A549 (cell line): Measurements from ENCODE around the gene PDLIM5. TPM values are rescaled to one million over a fixed set of nuclear protein-coding genes. Genes with fewer than 3 reads are reported as not detected.
A peak's percentile ranks its signal among the peaks of the same experiment; 100 is the strongest.

Source experiments
- ATAC-seq, 2 experiments: fragments of 200-7000 bp in 1 of 2; fragments of >200 bp in 1 of 2; cut with Nextera tagmentation in 1 of 2; cut with Tn5 transposase in 1 of 2; 3 replicates each; pipeline versions ENCODE4 v1.8.0 to v1.9.1; 2018 to 2020; ENCODE audit warnings: mild to moderate bottlenecking in 1 of 2, moderate library complexity in 1 of 2
- CTCF ChIA-PET: fragments of 300-600 bp; sonication (Branson Sonifier 250); formaldehyde crosslinking; extraction: SDS; loops from one replicate; lab custom pipeline; 2021; ENCODE audit warnings: antibody characterized with exemption, inconsistent platforms; lab: Yijun Ruan, JAX
- POLR2A ChIA-PET: fragments of 350-600 bp; formaldehyde crosslinking; extraction: SDS; loops from one replicate; lab custom pipeline; 2021; ENCODE audit warnings: antibody characterized with exemption, inconsistent platforms; lab: Yijun Ruan, JAX
- DNase-seq, 2 experiments: peaks; one replicate each; pipeline versions ENCODE4 v3.0.0 to v3.0.0-alpha.2; 2011 to 2016; ENCODE audit warnings: low read depth in 1 of 2, low spot score in 1 of 2
- FAIRE-seq: peaks from 2 replicates; lab custom pipeline; 2011; peaks lifted over from hg19 to GRCh38; lab: Jason Lieb, UNC
- H3K27ac ChIP-seq, 2 experiments: fragments of >200 bp; sonication (Bioruptor Twin); formaldehyde crosslinking; 3 replicates each; pipeline ENCODE4 v1.5.1; 2016 to 2017
- H3K4me1 ChIP-seq: fragments of >200 bp; sonication (Bioruptor Twin); formaldehyde crosslinking; 3 replicates; pipeline ENCODE4 v1.6.1; 2016
- H3K4me2 ChIP-seq: fragments of >200 bp; sonication (Bioruptor Twin); formaldehyde crosslinking; 3 replicates; pipeline ENCODE4 v1.6.1; 2016
- H3K4me3 ChIP-seq: fragments of >200 bp; sonication (Bioruptor Twin); formaldehyde crosslinking; 3 replicates; pipeline ENCODE4 v1.5.1; 2016
- H3K9me3 ChIP-seq: fragments of >200 bp; sonication (Bioruptor Twin); formaldehyde crosslinking; 3 replicates; pipeline ENCODE4 v1.6.1; 2016
- ATOH8 ChIP-seq: fragments of 250-450 bp; sonication (Bioruptor Pico); IDR thresholded peaks from 2 replicates; pipeline ENCODE4 v1.5.0; 2020; ENCODE audit warnings: low read depth, mild to moderate bottlenecking, moderate library complexity
- BCL3 ChIP-seq: fragments of >200 bp; sonication (Bioruptor Twin); formaldehyde crosslinking; IDR thresholded peaks from 3 replicates; pipeline ENCODE4 v1.6.1; 2016
- CEBPB ChIP-seq, 2 experiments: fragments of >200 bp in 1 of 2; sonication (Bioruptor Twin) in 1 of 2; formaldehyde crosslinking in 1 of 2; IDR thresholded peaks; 2 replicates each; pipeline ENCODE4 v1.6.1; 2012 to 2016
- CTCF ChIP-seq: fragments of >200 bp; sonication (Bioruptor Twin); formaldehyde crosslinking; IDR thresholded peaks from 3 replicates; pipeline ENCODE4 v1.5.1; 2016
- E2F6 ChIP-seq: IDR thresholded peaks from 2 replicates; pipeline ENCODE4 v1.6.1; 2012; ENCODE audit warnings: low read depth, borderline replicate concordance
- EHF ChIP-seq: fragments of 250-450 bp; sonication (Bioruptor Pico); IDR thresholded peaks from 2 replicates; pipeline ENCODE4 v1.5.0; 2020; ENCODE audit warnings: mild to moderate bottlenecking
- EHMT2 ChIP-seq: fragments of 200-600 bp; sonication (generic); IDR thresholded peaks from 2 replicates; pipeline ENCODE4 v1.6.1; 2016; ENCODE audit warnings: antibody characterized with exemption, low read depth, mild to moderate bottlenecking, moderate library complexity
- EP300 ChIP-seq, 2 experiments: fragments of >200 bp; sonication (Bioruptor Twin); formaldehyde crosslinking; IDR thresholded peaks; 2 replicates in 1 of 2; 3 replicates in 1 of 2; pipeline ENCODE4 v1.6.1; 2016 to 2017
- FOSB ChIP-seq: fragments of 250-450 bp; sonication (Bioruptor Pico); IDR thresholded peaks from 2 replicates; pipeline ENCODE4 v1.5.0; 2020; ENCODE audit warnings: mild to moderate bottlenecking, moderate library complexity
- FOSL2 ChIP-seq, 2 experiments: fragments of 450-650 bp in 1 of 2; fragments of >200 bp in 1 of 2; sonication (Bioruptor Twin) in 1 of 2; formaldehyde crosslinking; IDR thresholded peaks; 2 replicates each; pipeline versions ENCODE4 v1.5.0 to v1.6.1; 2016 to 2020; ENCODE audit warnings: mild to moderate bottlenecking in 1 of 2, moderate library complexity in 1 of 2
- FOXS1 ChIP-seq: fragments of 250-450 bp; sonication (Bioruptor Pico); IDR thresholded peaks from 2 replicates; pipeline ENCODE4 v1.5.0; 2020; ENCODE audit warnings: mild to moderate bottlenecking, moderate library complexity
- GATA3 ChIP-seq: IDR thresholded peaks from 2 replicates; pipeline ENCODE4 v1.6.1; 2012; ENCODE audit warnings: borderline replicate concordance
- HDAC2 ChIP-seq: fragments of 200-600 bp; sonication (generic); IDR thresholded peaks from 2 replicates; pipeline ENCODE4 v1.6.1; 2016
- HEYL ChIP-seq: fragments of 250-450 bp; sonication (Bioruptor Pico); IDR thresholded peaks from 2 replicates; pipeline ENCODE4 v1.8.0; 2021; ENCODE audit warnings: mild to moderate bottlenecking, moderate library complexity
- HOXB13 ChIP-seq: fragments of 250-450 bp; sonication (Bioruptor Pico); IDR thresholded peaks from 2 replicates; pipeline ENCODE4 v1.5.0; 2020; ENCODE audit warnings: low read depth, mild to moderate bottlenecking, moderate library complexity
- HOXB5 ChIP-seq: fragments of 250-450 bp; sonication (Bioruptor Pico); IDR thresholded peaks from 2 replicates; pipeline ENCODE4 v1.5.0; 2020; ENCODE audit warnings: mild to moderate bottlenecking, moderate library complexity
- KDM5A ChIP-seq: fragments of 200-600 bp; sonication (generic); IDR thresholded peaks from 2 replicates; pipeline ENCODE4 v1.6.1; 2016; ENCODE audit warnings: antibody characterized with exemption, mild to moderate bottlenecking
- MAFK ChIP-seq: fragments of 450-650 bp; IDR thresholded peaks from 2 replicates; pipeline ENCODE4 v1.6.1; 2014; ENCODE audit not compliant: partially characterized antibody
- MYC ChIP-seq: IDR thresholded peaks from 2 replicates; pipeline ENCODE4 v1.6.1; 2012; ENCODE audit warnings: mild to moderate bottlenecking, inconsistent platforms, low read length, improper control_type of control experiment, borderline replicate concordance
- NFE2L2 ChIP-seq: fragments of 150-350 bp; conservative IDR thresholded peaks from 2 replicates; pipeline ENCODE4 v1.6.1; 2014; ENCODE audit warnings: low read length
- PBX3 ChIP-seq: IDR thresholded peaks from 2 replicates; pipeline ENCODE4 v1.6.1; 2012
- PHF8 ChIP-seq: fragments of 200-600 bp; sonication (generic); IDR thresholded peaks from 2 replicates; pipeline ENCODE4 v1.6.1; 2016; ENCODE audit warnings: low read depth, mild to moderate bottlenecking, antibody characterized with exemption, moderate library complexity, borderline replicate concordance
- POLR2A ChIP-seq: IDR thresholded peaks from 2 replicates; pipeline ENCODE4 v1.6.1; 2012; ENCODE audit warnings: mild to moderate bottlenecking, low read length
- POLR2AphosphoS2 ChIP-seq: conservative IDR thresholded peaks from 2 replicates; pipeline ENCODE4 v1.6.1; 2012; ENCODE audit warnings: low read length, improper control_type of control experiment, inconsistent platforms
- RAD21 ChIP-seq, 2 experiments: fragments of >200 bp in 1 of 2; sonication (Bioruptor Twin) in 1 of 2; formaldehyde crosslinking in 1 of 2; IDR thresholded peaks in 1 of 2; conservative IDR thresholded peaks in 1 of 2; 2 replicates in 1 of 2; 3 replicates in 1 of 2; pipeline ENCODE4 v1.6.1; 2012 to 2018; ENCODE audit warnings: inconsistent platforms in 1 of 2
- RNF2 ChIP-seq: fragments of 200-600 bp; sonication (generic); IDR thresholded peaks from 2 replicates; pipeline ENCODE4 v1.6.1; 2016; ENCODE audit warnings: low read depth, mild to moderate bottlenecking, antibody characterized with exemption, moderate library complexity, borderline replicate concordance
- SMC3 ChIP-seq: fragments of >200 bp; sonication (Bioruptor Twin); formaldehyde crosslinking; IDR thresholded peaks from 3 replicates; pipeline ENCODE4 v1.6.1; 2018; ENCODE audit warnings: inconsistent platforms
- TP53 ChIP-seq: fragments of 250-450 bp; sonication (Bioruptor Pico); IDR thresholded peaks from 2 replicates; pipeline ENCODE4 v1.5.0; 2021; ENCODE audit warnings: mild to moderate bottlenecking, moderate library complexity
- ZNF302 ChIP-seq: fragments of 250-450 bp; sonication (Bioruptor Pico); IDR thresholded peaks from 2 replicates; pipeline ENCODE4 v1.9.0; 2021; ENCODE audit warnings: inconsistent platforms, mild to moderate bottlenecking, moderate library complexity
- ZSCAN20 ChIP-seq: fragments of 250-450 bp; sonication (Bioruptor Pico); IDR thresholded peaks from 2 replicates; pipeline ENCODE4 v1.8.0; 2022; ENCODE audit warnings: mild to moderate bottlenecking, moderate library complexity
- whole genome bisulfite sequencing: methylation state at CpG from one replicate; pipeline ENCODE4 v1.1.6; 2017; ENCODE audit errors: missing lambda C conversion rate; 5-methylcytosine and 5-hydroxymethylcytosine counted together
- polyA plus RNA-seq, 4 experiments: library from polyadenylated mRNA; depleted of rRNA in 3 of 4; stranded (reverse); fragments of >200 nt; fragmentation: RNase III in 1 of 4; extraction: RNeasy Plus Mini Kit Qiagen cat#74134 plus additional on column Dnase treatment in 1 of 4; gene quantifications; 2 replicates in 3 of 4; 3 replicates in 1 of 4; pipeline ENCODE4 v1.2.3, GENCODE V29; 2011 to 2017

The PDLIM5 gene
- polyA plus RNA-seq, 2 of the 4 experiments (the other 2 are of a cell fraction): 54.2 to 242 TPM

GRCh38 chr4:94648699-94649098 is 197.0 kb downstream of the PDLIM5 start:
- ATAC-seq (no peak), DNase-seq (no peak), FAIRE-seq (no peak)
- TF ChIP-seq POLR2AphosphoS2 (no peak), GATA3 (no peak), HEYL (CRISPR knock-in tag) (no peak), MAFK (no peak), KDM5A (no peak), TP53 (CRISPR knock-in tag) (no peak), POLR2A (no peak), PBX3 (no peak), EHF (CRISPR knock-in tag) (no peak), PHF8 (no peak), FOSL2 (IDR thresholded peaks at IDR 0.05) (no peak), FOSL2 (CRISPR knock-in tag; IDR thresholded peaks at IDR 0.05) (no peak), MYC (no peak), NFE2L2 (no peak), CEBPB (IDR thresholded peaks at IDR 0.05) (no peak), RNF2 (no peak), EHMT2 (no peak), HDAC2 (no peak), ATOH8 (CRISPR knock-in tag) (no peak), HOXB5 (CRISPR knock-in tag) (no peak), E2F6 (no peak)
- WGBS: 88% methylated on average over 7 of the region's 7 CpGs
- peaks cover 63% of the 10 kb centered on the region for H3K4me1 ChIP-seq
- peak overlapping the region; percentile 84 to 88 for H3K27ac ChIP-seq
- H3K9me3 ChIP-seq: no peaks in the 10 kb centered on the region
- ChIA-PET CTCF (interaction anchor here (0.8 to 1.0 kb wide), 3 partner anchors 19 to 83 kb away, joined by 3 read pairs; no protein-coding TSS in a partner anchor), POLR2A (no interaction called here)
- no peak overlapping the region for H3K4me3 ChIP-seq
- H3K4me2 ChIP-seq: no peak overlapping the region

GRCh38 chr4:94649381-94650133 is 197.8 kb downstream of the PDLIM5 start:
- Histone ChIP-seq H3K9me3 (no peaks in the 10 kb centered on the region), H3K27ac (peak overlapping the region; percentile 84 to 88), H3K4me1 (peaks cover 61% of the 10 kb centered on the region), H3K4me3 (peak overlapping the region; percentile 23; the same call in 2 of the 3 replicates), H3K4me2 (peak overlapping the region; percentile 94)
- no peak for FAIRE-seq
- DNase-seq: no peak
- no peak for ATAC-seq
- 8% methylated on average over 1 of the region's 1 CpG for WGBS
- ChIA-PET POLR2A (no interaction called here), CTCF (interaction anchor here (0.8 to 2.2 kb wide), 2 partner anchors 82 kb away, joined by 3 to 6 read pairs; no protein-coding TSS in a partner anchor)
- no peak for TF ChIP-seq BCL3
- TF ChIP-seq RAD21 (conservative IDR thresholded peaks at IDR 0.05 in 1 of 2, IDR thresholded peaks at IDR 0.05 in 1 of 2): peak; percentile 42 to 54; a peak in 3 of 5 replicates
- TF ChIP-seq TP53 (CRISPR knock-in tag): no peak
- peak; percentile 26; the same call in 1 of the 3 replicates for TF ChIP-seq SMC3
- no peak for TF ChIP-seq EP300 (IDR thresholded peaks at IDR 0.05)
- TF ChIP-seq FOSB (CRISPR knock-in tag): no peak
- TF ChIP-seq ZSCAN20 (CRISPR knock-in tag): no peak
- TF ChIP-seq PHF8: no peak
- no peak for TF ChIP-seq HEYL (CRISPR knock-in tag)
- TF ChIP-seq HOXB13: 0 out of 2 replicates have a peak, but pooled peaks have one; percentile 21
- TF ChIP-seq FOXS1 (CRISPR knock-in tag): no peak
- TF ChIP-seq ZNF302: no peak
- TF ChIP-seq CTCF: 0 out of 3 replicates have a peak, but pooled peaks have one; percentile 16
- no peak for TF ChIP-seq E2F6
